Measurements from ENCODE around the gene LUZP2.

GRCh38 chr11:24587635-24588034, 90.8 kb downstream of the LUZP2 start:
- TF ChIP-seq, protein P1, sequence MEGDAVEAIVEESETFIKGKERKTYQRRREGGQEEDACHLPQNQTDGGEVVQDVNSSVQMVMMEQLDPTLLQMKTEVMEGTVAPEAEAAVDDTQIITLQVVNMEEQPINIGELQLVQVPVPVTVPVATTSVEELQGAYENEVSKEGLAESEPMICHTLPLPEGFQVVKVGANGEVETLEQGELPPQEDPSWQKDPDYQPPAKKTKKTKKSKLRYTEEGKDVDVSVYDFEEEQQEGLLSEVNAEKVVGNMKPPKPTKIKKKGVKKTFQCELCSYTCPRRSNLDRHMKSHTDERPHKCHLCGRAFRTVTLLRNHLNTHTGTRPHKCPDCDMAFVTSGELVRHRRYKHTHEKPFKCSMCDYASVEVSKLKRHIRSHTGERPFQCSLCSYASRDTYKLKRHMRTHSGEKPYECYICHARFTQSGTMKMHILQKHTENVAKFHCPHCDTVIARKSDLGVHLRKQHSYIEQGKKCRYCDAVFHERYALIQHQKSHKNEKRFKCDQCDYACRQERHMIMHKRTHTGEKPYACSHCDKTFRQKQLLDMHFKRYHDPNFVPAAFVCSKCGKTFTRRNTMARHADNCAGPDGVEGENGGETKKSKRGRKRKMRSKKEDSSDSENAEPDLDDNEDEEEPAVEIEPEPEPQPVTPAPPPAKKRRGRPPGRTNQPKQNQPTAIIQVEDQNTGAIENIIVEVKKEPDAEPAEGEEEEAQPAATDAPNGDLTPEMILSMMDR (IDR thresholded peaks at IDR 0.05): no peak
- TF ChIP-seq EP300 (IDR thresholded peaks at IDR 0.05) (no peak), POLR2AphosphoS5 (IDR thresholded peaks at IDR 0.05) (no peak)
